Gastrocnemius medialis (tissue), 4 donors: ENCODE results near the gene CCDC78.
A peak's percentile ranks its signal among the peaks of the same experiment; 100 is the strongest.
"Not testable (repeated sequence)": the region's sequence is repeated elsewhere in the genome, so short reads cannot be mapped to it uniquely, and the experiment has no call there.

Source experiments
- CTCF ChIP-seq, 5 experiments: fragments of 450-650 bp in 3 of 5; fragments of 200-600 bp in 2 of 5; sonication (generic) in 2 of 5; IDR thresholded peaks in 4 of 5; conservative IDR thresholded peaks in 1 of 5; 1 replicate in 4 of 5; 2 replicates in 1 of 5; pipeline ENCODE4 v1.5.1; 2016 to 2019; ENCODE audit warnings: antibody characterized with exemption in 5 of 5, mild to moderate bottlenecking in 3 of 5, moderate library complexity in 3 of 5
- POLR2A ChIP-seq, 2 donors: fragments of 450-650 bp; IDR thresholded peaks; one replicate each; pipeline ENCODE4 v1.6.1; 2017; ENCODE audit warnings: antibody characterized with exemption in 2 of 2, mild to moderate bottlenecking in 2 of 2, moderate library complexity in 2 of 2

GRCh38 chr16:712740-713250, 13.4 kb downstream of the CCDC78 start:
- peak in 2 of 5 experiments; percentile 25 to 28 for TF ChIP-seq CTCF (IDR thresholded peaks at IDR 0.05 in 4 of 5, conservative IDR thresholded peaks at IDR 0.05 in 1 of 5)
- TF ChIP-seq POLR2A (IDR thresholded peaks at IDR 0.05) = not testable (repeated sequence)
